ENCODE data around the gene ZNF182. TPM values are rescaled to one million over a fixed set of nuclear protein-coding genes. Genes with fewer than 3 reads are reported as not detected.

Gene ZNF182
- total and polyA plus RNA-seq, 3 donors from 2014 or later: 3.2 to 6.1 (median 5.8) TPM

- Histone ChIP-seq H3K27me3 (no peaks in the 10 kb centered on the region), H3K4me3 (no peak overlapping the region), H3K4me1 (no peaks in the 10 kb centered on the region), H3K27ac (no peak overlapping the region), H3K36me3 (ENCODE audit: low read depth, missing control alignments) (no peaks in the 10 kb centered on the region), H3K9me3 (no peaks in the 10 kb centered on the region)
- 49 to 92% methylated on average over 2 of the region's 2 CpGs for WGBS, 2 donors
- DNase-seq: no peak
- TF ChIP-seq CTCF (IDR thresholded peaks at IDR 0.05): no peak
- TF ChIP-seq POLR2A (IDR thresholded peaks at IDR 0.05): no peak
- intact Hi-C loops (cut with DNase I; ENCODE audit: low total_unique reads): no loop called here
Measured at GRCh38 chrX:47927212-47927611, 76.6 kb downstream of the ZNF182 start.

Other genes starting within 250 kb of the ZNF182 start
- 1 to 10 TPM; 4.7 to 6.2 TPM for gene ZNF81, start 167.1 kb downstream of the ZNF182 start, total RNA-seq
- gene ZNF81, start 167.1 kb downstream of the ZNF182 start, polyA plus RNA-seq (ENCODE audit: insufficient read depth, low read depth, low replicate concordance): 2.8 TPM
- gene SPACA5, start 3.0 kb upstream of the ZNF182 start, total RNA-seq: 10 to 100 TPM in 1 of 2 donors, 1 to 10 TPM in 1; 9.5 to 18.9 TPM
- 23.4 TPM for gene SPACA5, start 3.0 kb upstream of the ZNF182 start, polyA plus RNA-seq (ENCODE audit: insufficient read depth, low read depth, low replicate concordance)
- 1 to 10 TPM; 1.5 to 5.6 TPM for gene ZNF630, start 67.7 kb upstream of the ZNF182 start, total RNA-seq
- gene ZNF630, start 67.7 kb upstream of the ZNF182 start, polyA plus RNA-seq (ENCODE audit: insufficient read depth, low read depth, low replicate concordance): 2.0 TPM
- 1 to 10 TPM; 4.9 to 6.2 TPM for gene SPACA5B, start 126.6 kb upstream of the ZNF182 start, total RNA-seq
- gene SPACA5B, start 126.6 kb upstream of the ZNF182 start, polyA plus RNA-seq (ENCODE audit: insufficient read depth, low read depth, low replicate concordance): 6.6 TPM
- gene SSX5, start 192.8 kb upstream of the ZNF182 start, total RNA-seq: under 1 TPM in 1 of 2 donors, not detected in 1; 0.47 TPM
- 0.59 TPM for gene SSX5, start 192.8 kb upstream of the ZNF182 start, polyA plus RNA-seq (ENCODE audit: insufficient read depth, low read depth, low replicate concordance)